RWPE2 (cell line): Measurements from ENCODE around the gene CEP164.
"Not testable (repeated sequence)": the region's sequence is repeated elsewhere in the genome, so short reads cannot be mapped to it uniquely, and the experiment has no call there.

Source experiments
- ATAC-seq: fragments of 200-7000 bp; cut with Tn5 transposase; 3 replicates; pipeline ENCODE4 v1.9.1; 2021; ENCODE audit warnings: low read depth
- DNase-seq: peaks from one replicate; pipeline ENCODE4 v3.0.0-alpha.2; 2020; ENCODE audit warnings: low spot score
- H3K27ac ChIP-seq: fragments of 450-650 bp; 2 replicates; pipeline ENCODE4 v1.5.1; 2017; ENCODE audit warnings: mild to moderate bottlenecking; ENCODE audit not compliant: poor library complexity, severe bottlenecking
- H3K27me3 ChIP-seq: fragments of 250-450 bp; sonication (Bioruptor Pico); 2 replicates; pipeline ENCODE4 v1.5.1; 2021; ENCODE audit warnings: mild to moderate bottlenecking, moderate library complexity; ENCODE audit not compliant: insufficient read depth, poor library complexity, severe bottlenecking
- H3K36me3 ChIP-seq: fragments of 250-450 bp; sonication (Bioruptor Pico); 2 replicates; pipeline ENCODE4 v1.5.1; 2020; ENCODE audit warnings: low read depth, mild to moderate bottlenecking, moderate library complexity
- H3K4me1 ChIP-seq: fragments of 250-450 bp; sonication (Bioruptor Pico); 2 replicates; pipeline ENCODE4 v1.5.1; 2021; ENCODE audit warnings: mild to moderate bottlenecking, moderate library complexity; ENCODE audit not compliant: insufficient read depth, poor library complexity, severe bottlenecking
- H3K4me3 ChIP-seq: fragments of 250-450 bp; sonication (Bioruptor Pico); 2 replicates; pipeline ENCODE4 v1.5.1; 2021; ENCODE audit warnings: mild to moderate bottlenecking, moderate library complexity; ENCODE audit not compliant: severe bottlenecking
- H3K9me3 ChIP-seq: fragments of 250-450 bp; sonication (Bioruptor Pico); 2 replicates; pipeline ENCODE4 v1.5.1; 2021; ENCODE audit warnings: mild to moderate bottlenecking, moderate library complexity; ENCODE audit not compliant: severe bottlenecking
- CTCF ChIP-seq: fragments of 450-650 bp; IDR thresholded peaks from one replicate; pipeline ENCODE4 v1.5.1; 2017; ENCODE audit warnings: mild to moderate bottlenecking, moderate library complexity; ENCODE audit not compliant: poor library complexity, severe bottlenecking

The CEP164 gene

DNA sequence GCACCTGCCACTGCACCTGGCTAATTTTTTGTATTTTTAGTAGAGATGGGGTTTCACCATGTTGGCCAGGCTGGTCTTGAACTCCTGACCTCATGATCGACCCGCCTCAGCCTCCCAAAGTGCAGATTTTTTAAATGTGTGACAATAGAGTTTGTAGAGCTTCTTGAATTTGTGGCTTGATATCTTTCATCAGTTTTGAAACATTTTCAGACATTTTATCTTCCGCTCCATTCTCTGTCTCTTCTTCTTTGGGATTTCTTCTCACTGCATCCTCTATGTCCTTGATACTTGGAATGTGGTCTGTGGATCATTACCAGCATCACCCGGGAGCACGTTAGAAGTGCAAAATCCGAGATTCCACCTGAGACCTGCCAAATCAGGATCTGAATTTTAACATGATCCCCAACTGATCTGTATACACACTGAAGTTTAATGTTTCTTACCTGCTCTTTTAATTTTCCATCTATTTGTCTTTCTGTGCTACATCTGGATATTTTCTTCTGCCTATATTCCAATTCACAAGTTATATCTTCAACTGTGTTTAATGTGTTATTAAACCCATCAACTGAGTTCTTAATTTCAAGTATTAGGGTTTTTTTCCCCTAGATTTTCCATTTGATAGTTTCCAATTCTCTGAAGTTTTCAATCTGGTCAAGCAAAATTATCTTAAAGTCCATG is 126.4 kb downstream of the CEP164 start:
- no peak overlapping the region for H3K4me3 ChIP-seq
- H3K36me3 ChIP-seq: no peaks in the 10 kb centered on the region
- H3K27ac ChIP-seq: no peak overlapping the region
- ATAC-seq (no peak), DNase-seq (no peak)
- H3K9me3 ChIP-seq: peaks cover 2% of the 10 kb centered on the region
- H3K4me1 ChIP-seq: no peaks in the 10 kb centered on the region
- no peaks in the 10 kb centered on the region for H3K27me3 ChIP-seq
- no peak for TF ChIP-seq CTCF

DNA sequence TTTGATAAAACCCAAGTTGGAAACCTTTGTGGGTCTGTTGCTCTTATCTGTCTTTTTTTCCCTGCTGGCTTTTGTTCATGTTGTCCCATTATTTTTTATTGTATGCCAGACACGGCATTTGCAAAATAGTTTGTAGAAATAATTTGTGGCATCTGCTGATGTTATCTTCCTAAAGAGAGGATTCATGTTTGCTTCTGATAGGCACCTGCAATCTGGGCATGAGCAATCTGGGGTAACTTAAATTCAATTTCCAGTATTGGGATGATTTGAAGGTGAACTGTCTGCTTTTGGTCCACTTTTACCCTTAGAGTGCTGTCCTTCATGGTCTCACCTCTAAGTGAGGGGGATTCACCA is 126.9 kb downstream of the CEP164 start:
- Histone ChIP-seq H3K27me3 (no peaks in the 10 kb centered on the region), H3K9me3 (peaks cover 2% of the 10 kb centered on the region), H3K27ac (no peak overlapping the region), H3K36me3 (no peaks in the 10 kb centered on the region), H3K4me1 (no peaks in the 10 kb centered on the region), H3K4me3 (no peak overlapping the region)
- DNase-seq: no peak
- no peak for ATAC-seq
- no peak for TF ChIP-seq CTCF

DNA sequence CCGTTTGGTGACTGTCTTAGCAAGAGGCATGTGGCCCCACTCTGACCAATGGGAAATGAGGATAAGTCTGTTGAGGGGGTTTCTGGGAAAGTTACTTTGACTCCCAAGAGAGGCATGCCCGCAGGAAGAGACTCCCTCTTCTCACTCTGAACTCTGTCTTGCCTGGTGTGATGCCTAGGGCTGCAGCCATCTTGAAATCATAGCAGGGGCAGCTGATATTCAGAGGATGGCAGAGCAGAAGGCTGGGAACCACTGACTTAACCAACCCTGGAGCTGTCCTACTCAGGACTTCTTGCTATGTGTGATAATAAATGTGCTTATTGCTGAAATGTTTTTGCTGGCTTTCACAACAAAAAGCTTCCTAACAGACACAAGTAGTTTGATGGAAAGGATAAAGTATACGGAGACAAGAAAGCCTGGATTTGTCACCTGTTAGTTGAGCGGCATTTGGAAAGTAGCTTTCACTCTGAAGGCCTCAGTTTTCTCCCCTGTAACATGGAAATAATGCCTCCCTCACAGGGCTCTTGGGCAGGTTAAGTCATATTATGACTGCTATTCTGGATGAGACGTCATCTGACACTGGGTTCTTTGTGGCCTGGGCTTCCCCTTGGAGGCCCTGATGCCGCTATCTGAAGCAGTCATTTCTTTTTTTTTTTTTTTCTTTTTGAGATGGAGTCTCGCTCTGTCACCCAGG is 128.5 kb downstream of the CEP164 start:
- ATAC-seq (no peak), DNase-seq (no peak)
- H3K4me1 ChIP-seq: no peaks in the 10 kb centered on the region
- H3K36me3 ChIP-seq: no peaks in the 10 kb centered on the region
- no peaks in the 10 kb centered on the region for H3K27me3 ChIP-seq
- no peak overlapping the region for H3K27ac ChIP-seq
- H3K4me3 ChIP-seq: no peak overlapping the region
- TF ChIP-seq CTCF: no peak
- peaks cover 2% of the 10 kb centered on the region for H3K9me3 ChIP-seq

GRCh38 chr11:117456721-117457029 is 129.0 kb downstream of the CEP164 start:
- ATAC-seq, H3K36me3 ChIP-seq: not testable (repeated sequence)

DNA sequence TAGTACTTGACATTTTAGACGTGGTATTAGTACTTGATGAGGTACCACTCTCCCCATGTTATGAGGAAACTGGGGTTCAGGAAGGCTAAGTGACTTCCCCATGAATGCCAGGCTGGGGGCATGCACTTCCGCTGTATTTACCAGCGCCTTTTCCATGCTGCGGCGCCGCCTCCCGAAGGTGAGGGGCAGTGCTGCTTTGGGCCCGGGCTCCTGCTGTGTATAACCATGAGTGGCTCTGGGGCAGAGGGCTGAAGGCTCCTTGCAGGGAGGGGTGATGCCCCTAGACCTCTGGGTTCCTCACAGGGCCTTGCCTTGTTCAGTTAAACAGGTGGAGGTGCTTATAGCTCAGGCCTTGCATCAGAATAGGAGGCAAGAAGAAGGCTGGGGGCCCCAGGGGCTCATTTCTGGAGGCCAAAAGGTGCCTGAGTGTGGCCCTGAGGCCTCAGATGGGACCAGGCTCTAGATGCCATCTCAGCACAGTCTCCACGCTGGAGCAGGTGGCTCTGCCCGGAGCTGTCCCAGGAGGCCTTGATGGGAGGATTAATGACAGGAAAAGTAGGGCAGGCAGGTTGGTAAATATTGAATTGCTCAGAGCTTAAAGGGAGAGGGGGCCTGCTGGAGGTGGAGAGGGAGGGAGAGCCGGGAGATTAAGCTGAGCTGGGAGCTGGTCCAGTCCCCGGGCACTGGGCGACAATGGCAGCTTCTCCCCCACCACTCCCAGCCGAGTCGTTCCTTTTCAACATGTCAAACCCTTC is 129.6 kb downstream of the CEP164 start:
- no peaks in the 10 kb centered on the region for H3K27me3 ChIP-seq
- H3K36me3 ChIP-seq: no peaks in the 10 kb centered on the region
- H3K9me3 ChIP-seq: peaks cover 2% of the 10 kb centered on the region
- H3K4me3 ChIP-seq: no peak overlapping the region
- DNase-seq: no peak
- no peaks in the 10 kb centered on the region for H3K4me1 ChIP-seq
- H3K27ac ChIP-seq: no peak overlapping the region
- TF ChIP-seq CTCF: no peak
- ATAC-seq: no peak

More at GRCh38 chr11:117456721-117457029, 129.0 kb downstream of the CEP164 start:
- not testable (repeated sequence) for H3K27ac ChIP-seq, H3K9me3 ChIP-seq, H3K27me3 ChIP-seq, DNase-seq, H3K4me1 ChIP-seq, H3K4me3 ChIP-seq
